WTC11 (cell line): ENCODE results near the gene CACNA1H.

Experiments used
- KAT7 ChIP-seq: sonication (generic); formaldehyde crosslinking; IDR thresholded peaks from 2 replicates; pipeline ENCODE4 v1.8.1; 2023; ENCODE audit warnings: missing genetic modification reagents, mild to moderate bottlenecking, borderline replicate concordance
- MYBL2 ChIP-seq: sonication (generic); formaldehyde crosslinking; IDR thresholded peaks from 2 replicates; pipeline ENCODE4 v1.8.1; 2023; ENCODE audit warnings: mild to moderate bottlenecking, moderate library complexity, missing genetic modification reagents
- NR1H2 ChIP-seq: sonication (generic); formaldehyde crosslinking; IDR thresholded peaks from 2 replicates; pipeline ENCODE4 v1.9.0; 2021; ENCODE audit warnings: mild to moderate bottlenecking, moderate library complexity, missing genetic modification reagents
- NR2C2 ChIP-seq: sonication (generic); formaldehyde crosslinking; IDR thresholded peaks from 2 replicates; pipeline ENCODE4 v1.8.0; 2022; ENCODE audit warnings: mild to moderate bottlenecking, missing genetic modification reagents
- NR3C1 ChIP-seq: sonication (generic); formaldehyde crosslinking; conservative IDR thresholded peaks from 2 replicates; pipeline ENCODE4 v1.8.1; 2023; ENCODE audit warnings: low read depth, mild to moderate bottlenecking, missing genetic modification reagents
- TCF7 ChIP-seq: sonication (generic); formaldehyde crosslinking; IDR thresholded peaks from 2 replicates; pipeline ENCODE4 v1.8.0; 2022; ENCODE audit warnings: mild to moderate bottlenecking, low read depth, missing genetic modification reagents, moderate library complexity
- TEAD1 ChIP-seq: sonication (generic); formaldehyde crosslinking; IDR thresholded peaks from 2 replicates; pipeline ENCODE4 v1.8.0; 2022; ENCODE audit warnings: mild to moderate bottlenecking, missing genetic modification reagents
- TF ChIP-seq, protein P1 (sequence below): fragments of 200-600 bp; IDR thresholded peaks from 2 replicates; pipeline ENCODE4 v1.8.0; 2022; ENCODE audit warnings: antibody characterized with exemption
- TF ChIP-seq, protein P2 (sequence below): sonication (generic); formaldehyde crosslinking; IDR thresholded peaks from 2 replicates; pipeline ENCODE4 v1.8.1; 2022; ENCODE audit warnings: missing genetic modification reagents, borderline replicate concordance
- TF ChIP-seq, protein P3 (sequence below): sonication (generic); formaldehyde crosslinking; IDR thresholded peaks from 2 replicates; pipeline ENCODE4 v1.8.1; 2022; ENCODE audit warnings: low read depth, missing genetic modification reagents, borderline replicate concordance
- TF ChIP-seq, protein P4 (sequence below): fragments of 250-450 bp; sonication (Bioruptor Pico); IDR thresholded peaks from 2 replicates; pipeline ENCODE4 v1.9.0; 2021; ENCODE audit warnings: mild to moderate bottlenecking

DNA sequence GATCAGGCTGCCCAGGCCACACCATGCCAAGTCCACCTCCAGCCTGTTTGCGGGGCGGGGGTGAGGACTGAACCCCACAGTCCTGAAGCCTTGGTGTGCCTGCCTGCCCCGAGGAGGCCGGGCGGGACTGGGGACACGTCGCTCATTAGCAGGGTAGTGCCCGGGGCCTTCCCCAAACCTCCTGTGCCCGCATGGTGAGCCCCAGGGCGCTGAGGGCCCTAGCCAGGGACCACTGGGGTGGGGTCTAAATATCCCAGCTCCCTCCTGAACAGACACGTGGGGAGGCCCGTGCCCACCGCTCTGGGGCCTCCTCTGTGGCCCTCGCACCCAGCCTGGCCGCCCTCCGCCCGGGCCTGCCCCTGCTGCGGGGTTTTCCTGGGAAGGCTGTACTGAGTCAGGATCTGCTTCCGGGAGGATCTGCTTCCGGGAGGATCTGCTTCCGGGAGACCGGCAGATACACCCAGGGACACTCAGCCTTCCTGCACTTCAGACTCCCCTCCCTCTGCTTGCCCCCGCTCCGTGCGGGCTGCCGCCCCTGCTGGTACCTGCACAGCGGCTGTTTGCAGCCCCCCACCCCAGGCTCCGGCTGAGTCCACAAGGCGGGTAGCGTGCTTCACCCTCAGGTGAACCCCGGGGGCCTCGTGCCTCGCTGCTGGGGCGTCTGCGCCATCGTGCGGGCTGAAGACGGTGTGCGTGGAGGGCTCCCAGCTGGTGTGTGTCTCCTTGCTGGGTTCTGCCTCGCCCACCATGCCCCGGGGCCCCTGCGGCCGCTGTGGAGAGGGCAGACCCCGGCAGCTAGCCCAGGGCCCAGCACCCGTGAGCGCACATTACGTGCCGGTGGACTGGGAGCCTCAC is 23.6 kb upstream of the CACNA1H start:
- TF ChIP-seq, protein P1, sequence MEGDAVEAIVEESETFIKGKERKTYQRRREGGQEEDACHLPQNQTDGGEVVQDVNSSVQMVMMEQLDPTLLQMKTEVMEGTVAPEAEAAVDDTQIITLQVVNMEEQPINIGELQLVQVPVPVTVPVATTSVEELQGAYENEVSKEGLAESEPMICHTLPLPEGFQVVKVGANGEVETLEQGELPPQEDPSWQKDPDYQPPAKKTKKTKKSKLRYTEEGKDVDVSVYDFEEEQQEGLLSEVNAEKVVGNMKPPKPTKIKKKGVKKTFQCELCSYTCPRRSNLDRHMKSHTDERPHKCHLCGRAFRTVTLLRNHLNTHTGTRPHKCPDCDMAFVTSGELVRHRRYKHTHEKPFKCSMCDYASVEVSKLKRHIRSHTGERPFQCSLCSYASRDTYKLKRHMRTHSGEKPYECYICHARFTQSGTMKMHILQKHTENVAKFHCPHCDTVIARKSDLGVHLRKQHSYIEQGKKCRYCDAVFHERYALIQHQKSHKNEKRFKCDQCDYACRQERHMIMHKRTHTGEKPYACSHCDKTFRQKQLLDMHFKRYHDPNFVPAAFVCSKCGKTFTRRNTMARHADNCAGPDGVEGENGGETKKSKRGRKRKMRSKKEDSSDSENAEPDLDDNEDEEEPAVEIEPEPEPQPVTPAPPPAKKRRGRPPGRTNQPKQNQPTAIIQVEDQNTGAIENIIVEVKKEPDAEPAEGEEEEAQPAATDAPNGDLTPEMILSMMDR = no peak
- TF ChIP-seq TEAD1 (CRISPR knock-in tag) (no peak), NR3C1 (no peak), KAT7 (CRISPR knock-in tag) (no peak), NR2C2 (CRISPR knock-in tag) (no peak), MYBL2 (CRISPR knock-in tag) (no peak), TCF7 (CRISPR knock-in tag) (no peak), NR1H2 (CRISPR knock-in tag) (no peak)
- TF ChIP-seq, protein P2, sequence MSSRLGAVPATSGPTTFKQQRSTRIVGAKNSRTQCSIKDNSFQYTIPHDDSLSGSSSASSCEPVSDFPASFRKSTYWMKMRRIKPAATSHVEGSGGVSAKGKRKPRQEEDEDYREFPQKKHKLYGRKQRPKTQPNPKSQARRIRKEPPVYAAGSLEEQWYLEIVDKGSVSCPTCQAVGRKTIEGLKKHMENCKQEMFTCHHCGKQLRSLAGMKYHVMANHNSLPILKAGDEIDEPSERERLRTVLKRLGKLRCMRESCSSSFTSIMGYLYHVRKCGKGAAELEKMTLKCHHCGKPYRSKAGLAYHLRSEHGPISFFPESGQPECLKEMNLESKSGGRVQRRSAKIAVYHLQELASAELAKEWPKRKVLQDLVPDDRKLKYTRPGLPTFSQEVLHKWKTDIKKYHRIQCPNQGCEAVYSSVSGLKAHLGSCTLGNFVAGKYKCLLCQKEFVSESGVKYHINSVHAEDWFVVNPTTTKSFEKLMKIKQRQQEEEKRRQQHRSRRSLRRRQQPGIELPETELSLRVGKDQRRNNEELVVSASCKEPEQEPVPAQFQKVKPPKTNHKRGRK (CRISPR knock-in tag) = no peak
- TF ChIP-seq, protein P3, sequence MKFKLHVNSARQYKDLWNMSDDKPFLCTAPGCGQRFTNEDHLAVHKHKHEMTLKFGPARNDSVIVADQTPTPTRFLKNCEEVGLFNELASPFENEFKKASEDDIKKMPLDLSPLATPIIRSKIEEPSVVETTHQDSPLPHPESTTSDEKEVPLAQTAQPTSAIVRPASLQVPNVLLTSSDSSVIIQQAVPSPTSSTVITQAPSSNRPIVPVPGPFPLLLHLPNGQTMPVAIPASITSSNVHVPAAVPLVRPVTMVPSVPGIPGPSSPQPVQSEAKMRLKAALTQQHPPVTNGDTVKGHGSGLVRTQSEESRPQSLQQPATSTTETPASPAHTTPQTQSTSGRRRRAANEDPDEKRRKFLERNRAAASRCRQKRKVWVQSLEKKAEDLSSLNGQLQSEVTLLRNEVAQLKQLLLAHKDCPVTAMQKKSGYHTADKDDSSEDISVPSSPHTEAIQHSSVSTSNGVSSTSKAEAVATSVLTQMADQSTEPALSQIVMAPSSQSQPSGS (CRISPR knock-in tag) = no peak
- TF ChIP-seq, protein P4, sequence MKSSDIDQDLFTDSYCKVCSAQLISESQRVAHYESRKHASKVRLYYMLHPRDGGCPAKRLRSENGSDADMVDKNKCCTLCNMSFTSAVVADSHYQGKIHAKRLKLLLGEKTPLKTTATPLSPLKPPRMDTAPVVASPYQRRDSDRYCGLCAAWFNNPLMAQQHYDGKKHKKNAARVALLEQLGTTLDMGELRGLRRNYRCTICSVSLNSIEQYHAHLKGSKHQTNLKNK (CRISPR knock-in tag) = no peak
